Measurements from ENCODE around the gene KRTAP20-1.

Gene KRTAP20-1, protein sequence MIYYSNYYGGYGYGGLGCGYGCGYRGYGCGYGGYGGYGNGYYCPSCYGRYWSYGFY

DNA sequence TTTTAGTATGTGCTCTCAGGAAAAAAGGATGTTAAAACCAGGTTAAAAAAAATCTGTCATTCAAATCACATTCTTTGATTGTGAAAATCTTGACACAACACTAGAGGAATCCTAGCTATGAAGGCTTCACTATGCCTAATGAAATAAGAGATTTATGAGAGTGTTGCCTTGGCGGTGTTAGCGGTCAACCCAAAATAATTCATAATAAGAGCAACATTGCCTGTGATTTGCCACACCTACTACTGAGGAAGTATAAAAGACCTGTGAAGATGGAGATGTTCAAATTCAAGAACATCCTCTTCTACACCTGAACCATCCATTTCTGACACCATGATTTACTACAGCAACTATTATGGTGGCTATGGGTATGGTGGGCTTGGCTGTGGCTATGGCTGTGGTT is at the start of gene KRTAP20-1:
KRTAP20-1 (plus strand) TSS at position 301 of the 400 bp plus-strand sequence; CDS start at position 331, 30 bp downstream.
- no peaks in the 10 kb centered on the region for H3K36me3 ChIP-seq (ENCODE audit: insufficient read depth, low read length)
- H3K9ac ChIP-seq (ENCODE audit: low read depth, low read length, poor library complexity, severe bottlenecking): no peak within 1 kb of the TSS
- H3K27me3 ChIP-seq (ENCODE audit: insufficient read depth, low read length, poor library complexity, severe bottlenecking): no peaks in the 10 kb centered on the region

DNA sequence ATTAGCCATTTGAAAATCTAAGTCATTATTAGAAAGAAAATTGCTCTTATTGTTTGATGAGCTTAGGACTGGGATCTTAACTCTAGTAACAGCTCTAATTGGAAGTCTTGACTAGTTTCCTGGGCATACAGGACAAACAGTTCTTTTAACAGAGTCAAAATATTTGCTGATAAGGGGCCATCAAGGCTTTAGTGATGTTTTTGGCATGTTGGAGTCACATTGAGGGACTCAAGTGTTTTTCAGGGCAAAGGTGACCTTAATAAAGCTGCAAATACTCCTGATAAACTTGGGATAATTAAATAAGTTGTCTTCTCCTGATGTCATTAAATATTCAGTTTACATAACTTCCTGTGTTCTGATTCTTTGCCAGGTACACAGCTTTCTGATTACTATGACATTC is 48.6 kb upstream of the KRTAP20-1 start:
- TF ChIP-seq, protein P1, sequence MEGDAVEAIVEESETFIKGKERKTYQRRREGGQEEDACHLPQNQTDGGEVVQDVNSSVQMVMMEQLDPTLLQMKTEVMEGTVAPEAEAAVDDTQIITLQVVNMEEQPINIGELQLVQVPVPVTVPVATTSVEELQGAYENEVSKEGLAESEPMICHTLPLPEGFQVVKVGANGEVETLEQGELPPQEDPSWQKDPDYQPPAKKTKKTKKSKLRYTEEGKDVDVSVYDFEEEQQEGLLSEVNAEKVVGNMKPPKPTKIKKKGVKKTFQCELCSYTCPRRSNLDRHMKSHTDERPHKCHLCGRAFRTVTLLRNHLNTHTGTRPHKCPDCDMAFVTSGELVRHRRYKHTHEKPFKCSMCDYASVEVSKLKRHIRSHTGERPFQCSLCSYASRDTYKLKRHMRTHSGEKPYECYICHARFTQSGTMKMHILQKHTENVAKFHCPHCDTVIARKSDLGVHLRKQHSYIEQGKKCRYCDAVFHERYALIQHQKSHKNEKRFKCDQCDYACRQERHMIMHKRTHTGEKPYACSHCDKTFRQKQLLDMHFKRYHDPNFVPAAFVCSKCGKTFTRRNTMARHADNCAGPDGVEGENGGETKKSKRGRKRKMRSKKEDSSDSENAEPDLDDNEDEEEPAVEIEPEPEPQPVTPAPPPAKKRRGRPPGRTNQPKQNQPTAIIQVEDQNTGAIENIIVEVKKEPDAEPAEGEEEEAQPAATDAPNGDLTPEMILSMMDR (conservative IDR thresholded peaks at IDR 0.05; ENCODE audit: low read length): no peak
- TF ChIP-seq EZH2phosphoT487 (IDR thresholded peaks at IDR 0.05; ENCODE audit: borderline replicate concordance): no peak

More for the DNA sequence above, at the start of gene KRTAP20-1:
- H2AFZ ChIP-seq (ENCODE audit: low read length): no peak within 1 kb of the TSS
- TF ChIP-seq, protein P1 (conservative IDR thresholded peaks at IDR 0.05; ENCODE audit: low read length): no peak
- no peak for TF ChIP-seq EZH2phosphoT487 (IDR thresholded peaks at IDR 0.05; ENCODE audit: borderline replicate concordance)
- H4K20me1 ChIP-seq (ENCODE audit: insufficient read depth, low read length, poor library complexity, severe bottlenecking): no peaks in the 10 kb centered on the region
- H3K4me3 ChIP-seq (ENCODE audit: low read length, poor library complexity, severe bottlenecking): no peak within 1 kb of the TSS
- no peaks in the 10 kb centered on the region for H3K79me2 ChIP-seq (ENCODE audit: insufficient read depth, low read length)
- no peak within 1 kb of the TSS for H3K4me2 ChIP-seq (ENCODE audit: low read depth, low read length, poor library complexity, severe bottlenecking)
- no peaks in the 10 kb centered on the region for H3K9me2 ChIP-seq (replicated peaks; ENCODE audit: low read depth, low read length)
- H3K4me1 ChIP-seq (ENCODE audit: insufficient read depth, low read length, poor library complexity, severe bottlenecking): no peaks in the 10 kb centered on the region
- H3F3A ChIP-seq (ENCODE audit: low read depth): no peaks in the 10 kb centered on the region
- H3K9me3 ChIP-seq (ENCODE audit: insufficient read depth, low read depth, low read length): no peaks in the 10 kb centered on the region

DNA sequence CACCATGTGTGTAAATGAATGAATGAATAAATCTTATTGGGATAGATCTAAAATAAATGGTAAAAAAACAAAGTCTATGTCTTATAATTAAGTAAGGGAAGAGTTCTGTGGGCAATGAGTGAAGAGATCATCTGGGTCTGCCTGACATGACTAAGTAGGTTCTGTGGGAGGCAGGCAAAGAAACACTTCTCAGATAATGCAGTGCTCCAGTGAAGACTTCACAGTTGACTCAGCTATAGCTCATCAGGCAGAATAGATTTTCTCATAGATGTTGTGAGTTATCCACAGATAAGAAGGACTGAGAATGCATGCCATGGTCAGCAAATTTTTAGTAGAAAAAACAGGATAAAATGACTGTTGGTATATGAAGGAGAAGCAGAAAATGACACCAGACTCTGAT is 38.5 kb upstream of the KRTAP20-1 start:
- no peaks in the 10 kb centered on the region for H3K9me3 ChIP-seq (ENCODE audit: insufficient read depth, low read depth, low read length)
- no peaks in the 10 kb centered on the region for H3K27me3 ChIP-seq (ENCODE audit: insufficient read depth, low read length, poor library complexity, severe bottlenecking)
- no peak for TF ChIP-seq EZH2phosphoT487 (IDR thresholded peaks at IDR 0.05; ENCODE audit: borderline replicate concordance)
- TF ChIP-seq, protein P1 (conservative IDR thresholded peaks at IDR 0.05; ENCODE audit: low read length): no peak
- no peak overlapping the region for H3K4me2 ChIP-seq (ENCODE audit: low read depth, low read length, poor library complexity, severe bottlenecking)
- H3K79me2 ChIP-seq (ENCODE audit: insufficient read depth, low read length): no peaks in the 10 kb centered on the region
- no peaks in the 10 kb centered on the region for H4K20me1 ChIP-seq (ENCODE audit: insufficient read depth, low read length, poor library complexity, severe bottlenecking)
- H3K36me3 ChIP-seq (ENCODE audit: insufficient read depth, low read length): no peaks in the 10 kb centered on the region
- H3F3A ChIP-seq (ENCODE audit: low read depth): no peaks in the 10 kb centered on the region
- H3K9ac ChIP-seq (ENCODE audit: low read depth, low read length, poor library complexity, severe bottlenecking): no peak overlapping the region
- no peak overlapping the region for H2AFZ ChIP-seq (ENCODE audit: low read length)
- H3K4me3 ChIP-seq (ENCODE audit: low read length, poor library complexity, severe bottlenecking): no peak overlapping the region
- H3K4me1 ChIP-seq (ENCODE audit: insufficient read depth, low read length, poor library complexity, severe bottlenecking): no peaks in the 10 kb centered on the region
- no peaks in the 10 kb centered on the region for H3K9me2 ChIP-seq (replicated peaks; ENCODE audit: low read depth, low read length)

More for the DNA sequence above, 48.6 kb upstream of the KRTAP20-1 start:
- no peak overlapping the region for H3K9ac ChIP-seq (ENCODE audit: low read depth, low read length, poor library complexity, severe bottlenecking)
- no peaks in the 10 kb centered on the region for H3F3A ChIP-seq (ENCODE audit: low read depth)
- H3K9me3 ChIP-seq (ENCODE audit: insufficient read depth, low read depth, low read length): no peaks in the 10 kb centered on the region
- no peaks in the 10 kb centered on the region for H4K20me1 ChIP-seq (ENCODE audit: insufficient read depth, low read length, poor library complexity, severe bottlenecking)
- H3K36me3 ChIP-seq (ENCODE audit: insufficient read depth, low read length): no peaks in the 10 kb centered on the region
- no peak overlapping the region for H3K4me3 ChIP-seq (ENCODE audit: low read length, poor library complexity, severe bottlenecking)
- no peaks in the 10 kb centered on the region for H3K79me2 ChIP-seq (ENCODE audit: insufficient read depth, low read length)
- H2AFZ ChIP-seq (ENCODE audit: low read length): no peak overlapping the region
- no peaks in the 10 kb centered on the region for H3K27me3 ChIP-seq (ENCODE audit: insufficient read depth, low read length, poor library complexity, severe bottlenecking)
- H3K4me2 ChIP-seq (ENCODE audit: low read depth, low read length, poor library complexity, severe bottlenecking): no peak overlapping the region
- no peaks in the 10 kb centered on the region for H3K4me1 ChIP-seq (ENCODE audit: insufficient read depth, low read length, poor library complexity, severe bottlenecking)
- no peaks in the 10 kb centered on the region for H3K9me2 ChIP-seq (replicated peaks; ENCODE audit: low read depth, low read length)
